SK-N-SH (cell line): ENCODE data around the gene ATP13A5. TPM values are rescaled to one million over a fixed set of nuclear protein-coding genes. Genes with fewer than 3 reads are reported as not detected.

Experiments used
- CTCF ChIA-PET: fragments of 300-600, 350-600 bp; formaldehyde crosslinking; extraction: SDS; loops from one replicate; lab custom pipeline; 2021; lab: Yijun Ruan, JAX
- POLR2A ChIA-PET: fragments of 350-600 bp; sonication (Branson Sonifier 250); formaldehyde crosslinking; extraction: SDS; loops from one replicate; lab custom pipeline; 2020; ENCODE audit warnings: antibody characterized with exemption, inconsistent platforms; lab: Yijun Ruan, JAX
- DNase-seq: peaks from one replicate; pipeline ENCODE4 v3.0.0; 2012
- H2AFZ ChIP-seq: fragments of 200-600 bp; sonication (generic); 2 replicates; pipeline ENCODE4 v1.8.1; 2016; ENCODE audit warnings: antibody characterized with exemption, mild to moderate bottlenecking, low read depth
- H3F3A ChIP-seq: fragments of 200-600 bp; sonication (generic); replicated peaks from 2 replicates; pipeline ENCODE3; 2016; ENCODE audit warnings: antibody characterized with exemption, mild to moderate bottlenecking; ENCODE audit not compliant: insufficient read depth
- H3K27ac ChIP-seq, 2 experiments: fragments of 200-500 bp in 1 of 2; fragments of 200-600 bp in 1 of 2; sonication (Bioruptor generic) in 1 of 2; sonication (generic), shearing (Covaris generic) in 1 of 2; 2 replicates each; pipeline versions ENCODE4 v1.5.1 to v1.6.1; 2014 to 2016; ENCODE audit warnings: low read depth in 2 of 2, inconsistent platforms in 1 of 2, low read length in 1 of 2, mild to moderate bottlenecking in 1 of 2, mixed read lengths in 1 of 2
- H3K27me3 ChIP-seq: fragments of 200-600 bp; sonication (generic), shearing (Covaris generic); 2 replicates; pipeline ENCODE4 v1.6.1; 2016; ENCODE audit warnings: mixed run types; ENCODE audit not compliant: insufficient read depth
- H3K36me3 ChIP-seq, 2 experiments: fragments of 200-500 bp in 1 of 2; fragments of 200-600 bp in 1 of 2; sonication (Bioruptor generic) in 1 of 2; sonication (generic) in 1 of 2; replicated peaks in 1 of 2; 2 replicates each; pipeline versions ENCODE3 to v1.5.1; 2014 to 2016; ENCODE audit warnings: low read length in 1 of 2, mild to moderate bottlenecking in 1 of 2; ENCODE audit not compliant: insufficient read depth in 2 of 2, control insufficient read depth in 1 of 2
- H3K4me1 ChIP-seq, 2 experiments: fragments of 200-500 bp in 1 of 2; fragments of 200-600 bp in 1 of 2; sonication (Bioruptor generic) in 1 of 2; sonication (generic), shearing (Covaris generic) in 1 of 2; 2 replicates each; pipeline versions ENCODE4 v1.5.1 to v1.6.1; 2014 to 2016; ENCODE audit warnings: low read depth in 1 of 2, low read length in 1 of 2, mixed run types in 1 of 2; ENCODE audit not compliant: insufficient read depth in 2 of 2, control insufficient read depth in 1 of 2
- H3K4me2 ChIP-seq: fragments of 200-600 bp; sonication (generic), shearing (Covaris generic); 2 replicates; pipeline ENCODE4 v1.6.1; 2017; ENCODE audit warnings: mixed run types
- H3K4me3 ChIP-seq, 2 experiments: fragments of 200-500 bp in 1 of 2; fragments of 200-600 bp in 1 of 2; sonication (Bioruptor generic) in 1 of 2; sonication (generic), shearing (Covaris generic) in 1 of 2; 2 replicates each; pipeline versions ENCODE4 v1.5.1 to v1.8.1; 2014 to 2016; ENCODE audit warnings: low read depth in 2 of 2, inconsistent platforms in 1 of 2, low read length in 1 of 2, mild to moderate bottlenecking in 1 of 2, mixed read lengths in 1 of 2, moderate library complexity in 1 of 2
- H3K79me2 ChIP-seq: fragments of 200-600 bp; sonication (generic); 2 replicates; pipeline ENCODE4 v1.8.1; 2017; ENCODE audit warnings: mild to moderate bottlenecking; ENCODE audit not compliant: insufficient read depth
- H3K9ac ChIP-seq: fragments of 200-600 bp; sonication (generic); 2 replicates; pipeline ENCODE4 v1.6.1; 2017; ENCODE audit warnings: mixed run types
- H3K9me2 ChIP-seq: fragments of 200-600 bp; sonication (generic); 2 replicates; pipeline ENCODE4 v1.6.1; 2017; ENCODE audit warnings: mixed run types
- H3K9me3 ChIP-seq: fragments of 200-600 bp; sonication (generic); 2 replicates; pipeline ENCODE4 v1.6.1; 2017; ENCODE audit warnings: mixed run types, mild to moderate bottlenecking, moderate library complexity
- H4K20me1 ChIP-seq: fragments of 200-600 bp; sonication (generic); 2 replicates; pipeline ENCODE4 v1.6.1; 2017; ENCODE audit warnings: mild to moderate bottlenecking, mixed run types; ENCODE audit not compliant: insufficient read depth
- ELF1 ChIP-seq: IDR thresholded peaks from 2 replicates; pipeline ENCODE4 v1.4.0; 2012
- EP300 ChIP-seq, 2 experiments: IDR thresholded peaks; 2 replicates each; pipeline versions ENCODE4 v1.4.0 to v1.6.1; 2012; ENCODE audit warnings: borderline replicate concordance in 1 of 2, low read depth in 1 of 2, low read length in 1 of 2
- FOSL2 ChIP-seq: IDR thresholded peaks from 2 replicates; pipeline ENCODE4 v1.4.0; 2012; ENCODE audit warnings: low read depth, mild to moderate bottlenecking, moderate library complexity, borderline replicate concordance
- MEF2A ChIP-seq: IDR thresholded peaks from 2 replicates; pipeline ENCODE4 v1.4.0; 2012; ENCODE audit warnings: low read depth, borderline replicate concordance
- NRF1 ChIP-seq: IDR thresholded peaks from 2 replicates; pipeline ENCODE4 v1.6.1; 2012; ENCODE audit warnings: low read depth, mild to moderate bottlenecking, low read length
- POLR2AphosphoS5 ChIP-seq: IDR thresholded peaks from 2 replicates; pipeline ENCODE4 v1.6.1; 2012; ENCODE audit warnings: low read depth, low read length
- RCOR1 ChIP-seq: fragments of 150-350 bp; IDR thresholded peaks from 2 replicates; pipeline ENCODE4 v1.6.1; 2017; ENCODE audit warnings: antibody characterized with exemption, low read length
- REST ChIP-seq: IDR thresholded peaks from 2 replicates; pipeline ENCODE4 v1.6.1; 2012; ENCODE audit warnings: mild to moderate bottlenecking, low read depth, low read length, moderate library complexity
- RFX5 ChIP-seq: IDR thresholded peaks from 2 replicates; pipeline ENCODE4 v1.6.1; 2012; ENCODE audit warnings: mild to moderate bottlenecking, improper control_type of control experiment, low read length
- RXRA ChIP-seq: IDR thresholded peaks from 2 replicates; pipeline ENCODE4 v1.4.0; 2012; ENCODE audit warnings: low read depth, mild to moderate bottlenecking, borderline replicate concordance
- TAF1 ChIP-seq: IDR thresholded peaks from 2 replicates; pipeline ENCODE4 v1.6.1; 2012; ENCODE audit warnings: low read depth, mild to moderate bottlenecking, low read length, moderate library complexity, borderline replicate concordance
- TCF12 ChIP-seq: IDR thresholded peaks from 2 replicates; pipeline ENCODE4 v1.4.0; 2012
- TEAD4 ChIP-seq: IDR thresholded peaks from 2 replicates; pipeline ENCODE4 v1.4.0; 2012; ENCODE audit warnings: mild to moderate bottlenecking, borderline replicate concordance; ENCODE audit not compliant: insufficient read depth
- USF1 ChIP-seq: IDR thresholded peaks from 2 replicates; pipeline ENCODE4 v1.4.0; 2012; ENCODE audit warnings: low read depth, borderline replicate concordance
- WGBS: methylation state at CpG from one replicate; pipeline ENCODE4 v1.1.6; 2017; ENCODE audit warnings: low lambda C conversion rate; 5-methylcytosine and 5-hydroxymethylcytosine counted together
- polyA plus RNA-seq, 3 experiments: library from polyadenylated mRNA; depleted of rRNA; stranded (reverse); fragments of >200 nt; gene quantifications; 2 replicates each; pipeline ENCODE4 v1.2.3, GENCODE V29; 2012

The ATP13A5 gene
- polyA plus RNA-seq, 1 of the 3 experiments (the other 2 are of a cell fraction) = not detected

GRCh38 chr3:193248848-193249468, 129.6 kb downstream of the ATP13A5 start:
- no peaks in the 10 kb centered on the region for H3F3A ChIP-seq
- ChIA-PET POLR2A (no interaction called here), CTCF (no interaction called here)
- no peak overlapping the region for H3K27ac ChIP-seq
- 39% methylated on average over 2 of the region's 2 CpGs for WGBS
- no peaks in the 10 kb centered on the region for H3K79me2 ChIP-seq
- H3K9me3 ChIP-seq = peaks cover 3% of the 10 kb centered on the region; the same call in 1 of the 2 replicates
- TF ChIP-seq TEAD4 (no peak), TAF1 (no peak), ELF1 (no peak), REST (no peak), TCF12 (no peak), NRF1 (no peak), MEF2A (no peak), RXRA (no peak), EP300 (IDR thresholded peaks at IDR 0.05; ENCODE audit: borderline replicate concordance in 1 of 2, low read depth in 1 of 2, low read length in 1 of 2) (no peak), USF1 (no peak), FOSL2 (no peak), RFX5 (no peak), POLR2AphosphoS5 (no peak), RCOR1 (no peak)
- H3K9ac ChIP-seq = no peak overlapping the region
- no peak for DNase-seq
- H3K9me2 ChIP-seq = no peaks in the 10 kb centered on the region
- no peak overlapping the region for H2AFZ ChIP-seq
- H3K36me3 ChIP-seq = no peaks in the 10 kb centered on the region
- no peak overlapping the region for H3K4me3 ChIP-seq
- no peaks in the 10 kb centered on the region for H3K27me3 ChIP-seq
- no peak overlapping the region for H3K4me2 ChIP-seq
- no peaks in the 10 kb centered on the region for H3K4me1 ChIP-seq
- H4K20me1 ChIP-seq = no peaks in the 10 kb centered on the region

GRCh38 chr3:193243571-193243970, 135.0 kb downstream of the ATP13A5 start:
- Histone ChIP-seq H3K27ac (no peak overlapping the region), H3K27me3 (no peaks in the 10 kb centered on the region; the same call in 1 of the 2 replicates), H3K4me1 (peaks cover 0 to 7% of the 10 kb centered on the region in 2 experiments; a peak in 1 of 4 replicates), H2AFZ (no peak overlapping the region), H3K9me2 (no peaks in the 10 kb centered on the region), H3F3A (no peaks in the 10 kb centered on the region), H3K9ac (no peak overlapping the region), H4K20me1 (no peaks in the 10 kb centered on the region), H3K79me2 (no peaks in the 10 kb centered on the region), H3K4me2 (no peak overlapping the region), H3K4me3 (no peak overlapping the region), H3K9me3 (no peaks in the 10 kb centered on the region; the same call in 1 of the 2 replicates), H3K36me3 (no peaks in the 10 kb centered on the region)
- ChIA-PET CTCF (interaction anchor here (0.8 to 1.3 kb wide), 2 partner anchors 9 to 431 kb away, joined by 3 read pairs; no protein-coding TSS in a partner anchor), POLR2A (no interaction called here)
- WGBS = 38% methylated on average over 3 of the region's 3 CpGs
- TF ChIP-seq TAF1 (no peak), REST (no peak)
- no peak for DNase-seq
